ENCODE results near the gene ACVR2A. TPM values are rescaled to one million over a fixed set of nuclear protein-coding genes. Genes with fewer than 3 reads are reported as not detected.

ACVR2A gene
- total RNA-seq, 1 donor from 2014 or later = 10.0 TPM

DNA sequence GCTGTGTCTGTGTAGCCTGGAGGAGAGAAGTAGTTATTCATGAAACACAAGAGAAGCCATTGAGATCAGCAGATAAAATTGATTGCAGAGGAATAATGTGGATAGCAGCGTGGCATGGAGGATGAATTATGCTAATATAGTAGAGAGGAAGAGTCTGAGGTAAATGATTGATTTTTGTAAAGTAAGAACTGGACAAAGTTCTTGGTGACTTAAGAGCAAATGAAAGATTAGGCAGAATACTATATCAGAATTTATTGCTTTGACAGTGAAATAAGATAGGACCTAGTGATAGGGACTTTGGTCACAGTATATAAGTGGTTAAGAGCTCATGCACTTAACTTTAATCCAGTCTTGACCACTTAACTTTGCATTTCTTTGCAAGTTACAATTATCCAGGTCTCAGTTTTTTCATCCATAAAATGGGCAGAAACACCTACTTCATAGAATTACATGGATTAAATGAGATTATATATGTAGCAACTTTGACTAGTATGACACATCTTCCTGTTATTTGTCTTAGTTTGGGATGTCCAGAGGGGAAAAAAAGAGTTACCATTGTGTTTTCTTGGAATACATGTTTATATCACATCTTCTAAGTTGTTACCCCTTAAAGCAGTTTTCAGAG lies 29.1 kb downstream of the ACVR2A start:
- no peak for TF ChIP-seq CTCF (IDR thresholded peaks at IDR 0.05; ENCODE audit: insufficient read depth, low read length, severe bottlenecking)

DNA sequence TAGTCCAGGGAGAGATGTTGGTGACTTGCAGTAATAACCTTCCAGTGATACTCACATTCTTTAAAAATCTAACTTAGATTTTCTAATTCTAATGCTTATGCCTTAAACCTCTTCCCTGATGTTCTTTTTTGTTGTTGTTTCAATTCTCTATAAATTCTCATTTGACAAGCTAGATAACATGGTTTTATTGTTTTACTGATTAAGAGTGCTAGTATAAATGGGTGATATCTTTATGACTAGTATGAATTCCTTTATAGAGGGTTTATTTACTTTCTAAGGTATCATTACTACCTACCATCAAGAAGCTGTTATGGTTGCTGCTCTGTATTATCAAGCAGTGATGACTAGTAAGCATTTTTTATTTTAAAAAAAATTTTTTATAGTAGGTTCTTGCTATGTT lies 35.0 kb downstream of the ACVR2A start:
- DNase-seq (ENCODE audit: low read depth) (no peak), FAIRE-seq (no peak)
- no peak for TF ChIP-seq CTCF (IDR thresholded peaks at IDR 0.05; ENCODE audit: insufficient read depth, low read length, severe bottlenecking)
- Histone ChIP-seq H3K36me3 (ENCODE audit: control insufficient read depth, insufficient read depth, low read length) (no peaks in the 10 kb centered on the region), H3K4me3 (ENCODE audit: low read depth, low read length) (no peak overlapping the region), H3K27me3 (ENCODE audit: control insufficient read depth, insufficient read depth, low read length) (no peaks in the 10 kb centered on the region)

More for the DNA sequence above, 29.1 kb downstream of the ACVR2A start:
- FAIRE-seq (no peak), DNase-seq (ENCODE audit: low read depth) (no peak)
- Histone ChIP-seq H3K27me3 (ENCODE audit: control insufficient read depth, insufficient read depth, low read length) (no peaks in the 10 kb centered on the region), H3K36me3 (ENCODE audit: control insufficient read depth, insufficient read depth, low read length) (no peaks in the 10 kb centered on the region), H3K4me3 (ENCODE audit: low read depth, low read length) (no peak overlapping the region)

GRCh38 chr2:147882631-147883030 lies 37.8 kb downstream of the ACVR2A start:
- no peak overlapping the region for H3K4me3 ChIP-seq (ENCODE audit: low read depth, low read length)
- no peaks in the 10 kb centered on the region for H3K27me3 ChIP-seq (ENCODE audit: control insufficient read depth, insufficient read depth, low read length)
- FAIRE-seq = no peak
- TF ChIP-seq CTCF (IDR thresholded peaks at IDR 0.05; ENCODE audit: insufficient read depth, low read length, severe bottlenecking) = no peak
- no peaks in the 10 kb centered on the region for H3K36me3 ChIP-seq (ENCODE audit: control insufficient read depth, insufficient read depth, low read length)
- no peak for DNase-seq (ENCODE audit: low read depth)

- Histone ChIP-seq H3K4me3 (ENCODE audit: low read depth, low read length) (no peak overlapping the region), H3K36me3 (ENCODE audit: control insufficient read depth, insufficient read depth, low read length) (no peaks in the 10 kb centered on the region), H3K27me3 (ENCODE audit: control insufficient read depth, insufficient read depth, low read length) (no peaks in the 10 kb centered on the region)
- no peak for FAIRE-seq
- TF ChIP-seq CTCF (IDR thresholded peaks at IDR 0.05; ENCODE audit: insufficient read depth, low read length, severe bottlenecking) = no peak
- DNase-seq (ENCODE audit: low read depth) = no peak
These were observed 40.0 kb downstream of the ACVR2A start for GRCh38 chr2:147884830-147885229.

DNA sequence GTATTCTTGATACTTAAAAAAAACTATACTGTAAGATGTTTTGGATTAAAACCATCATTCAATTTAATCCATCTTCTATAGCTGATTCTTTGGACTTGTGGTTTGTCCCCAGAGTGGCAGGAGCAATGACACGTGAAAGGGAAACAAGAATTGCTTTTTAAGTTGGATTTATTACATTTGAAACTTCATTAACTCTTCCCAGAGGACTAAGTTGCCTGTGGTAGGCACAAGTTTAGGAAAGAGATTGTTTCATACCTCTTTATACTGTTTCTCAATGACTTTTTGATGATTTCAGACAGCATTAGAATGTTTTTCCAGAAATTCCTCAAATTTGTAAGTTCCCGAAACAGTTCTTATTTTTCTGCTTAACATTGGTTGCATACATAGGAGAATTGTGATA lies 41.3 kb downstream of the ACVR2A start:
- no peaks in the 10 kb centered on the region for H3K27me3 ChIP-seq (ENCODE audit: control insufficient read depth, insufficient read depth, low read length)
- no peak for FAIRE-seq
- no peak overlapping the region for H3K4me3 ChIP-seq (ENCODE audit: low read depth, low read length)
- no peak for DNase-seq (ENCODE audit: low read depth)
- H3K36me3 ChIP-seq (ENCODE audit: control insufficient read depth, insufficient read depth, low read length) = no peaks in the 10 kb centered on the region
- no peak for TF ChIP-seq CTCF (IDR thresholded peaks at IDR 0.05; ENCODE audit: insufficient read depth, low read length, severe bottlenecking)

- no peaks in the 10 kb centered on the region for H3K36me3 ChIP-seq (ENCODE audit: control insufficient read depth, insufficient read depth, low read length)
- TF ChIP-seq CTCF (IDR thresholded peaks at IDR 0.05; ENCODE audit: insufficient read depth, low read length, severe bottlenecking) = no peak
- FAIRE-seq = no peak
These were observed 43.9 kb downstream of the ACVR2A start for GRCh38 chr2:147888680-147889079.

More at GRCh38 chr2:147888680-147889079, 43.9 kb downstream of the ACVR2A start:
- H3K27me3 ChIP-seq (ENCODE audit: control insufficient read depth, insufficient read depth, low read length) = no peaks in the 10 kb centered on the region
- no peak for DNase-seq (ENCODE audit: low read depth)
- no peak overlapping the region for H3K4me3 ChIP-seq (ENCODE audit: low read depth, low read length)

All from bronchial epithelial cell (primary cell).